ENCODE data around the gene STXBP5. TPM values are rescaled to one million over a fixed set of nuclear protein-coding genes. Genes with fewer than 3 reads are reported as not detected.

Gene STXBP5
- total and polyA plus RNA-seq, 4 donors: 1.9 to 8.9 (median 4.8) TPM

GRCh38 chr6:147180926-147181325, 23.3 kb upstream of the STXBP5 start (continued):
- TF ChIP-seq GABPA (IDR thresholded peaks at IDR 0.05 in 1 of 2, conservative IDR thresholded peaks at IDR 0.05 in 1 of 2): no peak
- TF ChIP-seq MAX (IDR thresholded peaks at IDR 0.05): no peak
- TF ChIP-seq FOXA2 (IDR thresholded peaks at IDR 0.05): no peak

- WGBS: 96% methylated on average over 1 of the region's 1 CpG
- Histone ChIP-seq H3K27me3 (ENCODE audit: control insufficient read depth in 4 of 4, insufficient read depth in 4 of 4, low read length in 3 of 4) (no peaks in the 10 kb centered on the region), H3K27ac (ENCODE audit: low read depth in 1 of 2, low read length in 2 of 2) (no peak overlapping the region), H3K9me3 (ENCODE audit: control insufficient read depth in 4 of 4, low read length in 3 of 4) (no peaks in the 10 kb centered on the region), H3K9ac (ENCODE audit: low read depth in 1 of 2, low read length in 2 of 2) (no peak overlapping the region), H3K4me1 (ENCODE audit: control insufficient read depth in 4 of 4, insufficient read depth in 4 of 4, low read length in 3 of 4) (no peaks in the 10 kb centered on the region), H3K4me3 (ENCODE audit: low read depth in 1 of 3, low read length in 3 of 3) (no peak overlapping the region), H3K36me3 (ENCODE audit: control insufficient read depth in 4 of 4, insufficient read depth in 3 of 4, low read depth in 1 of 4, low read length in 3 of 4) (no peaks in the 10 kb centered on the region)
- DNase-seq (ENCODE audit: low spot score): no peak
- no peak for TF ChIP-seq MAX (IDR thresholded peaks at IDR 0.05)
- no peak for TF ChIP-seq ATF3 (IDR thresholded peaks at IDR 0.05)
- no peak for TF ChIP-seq HNF4G (IDR thresholded peaks at IDR 0.05)
- TF ChIP-seq NR2F2 (IDR thresholded peaks at IDR 0.05): no peak
- TF ChIP-seq RXRA (IDR thresholded peaks at IDR 0.05): no peak
- no peak for TF ChIP-seq GABPA (IDR thresholded peaks at IDR 0.05 in 1 of 2, conservative IDR thresholded peaks at IDR 0.05 in 1 of 2)
- TF ChIP-seq FOXA1 (IDR thresholded peaks at IDR 0.05): no peak
- TF ChIP-seq JUND (IDR thresholded peaks at IDR 0.05): no peak
- no peak for TF ChIP-seq RAD21 (IDR thresholded peaks at IDR 0.05)
- no peak for TF ChIP-seq ZBTB33 (IDR thresholded peaks at IDR 0.05)
Measured at GRCh38 chr6:147184379-147184778, 19.8 kb upstream of the STXBP5 start.

- WGBS: 84% methylated on average over 3 of the region's 3 CpGs
- no peak overlapping the region for H3K27ac ChIP-seq (ENCODE audit: low read depth in 1 of 2, low read length in 2 of 2)
- no peaks in the 10 kb centered on the region for H3K36me3 ChIP-seq (ENCODE audit: control insufficient read depth in 4 of 4, insufficient read depth in 3 of 4, low read depth in 1 of 4, low read length in 3 of 4)
- TF ChIP-seq EGR1 (IDR thresholded peaks at IDR 0.05; ENCODE audit: low read depth in 2 of 2): no peak
- TF ChIP-seq ZBTB33 (IDR thresholded peaks at IDR 0.05): no peak
- TF ChIP-seq CTCF (IDR thresholded peaks at IDR 0.05; ENCODE audit: low read depth, low read length, missing input control): no peak
- TF ChIP-seq RXRA (IDR thresholded peaks at IDR 0.05): no peak
- TF ChIP-seq RAD21 (IDR thresholded peaks at IDR 0.05): no peak
- no peak for TF ChIP-seq TAF1 (conservative IDR thresholded peaks at IDR 0.05)
- TF ChIP-seq REST (IDR thresholded peaks at IDR 0.05): no peak
- no peak for TF ChIP-seq YY1 (IDR thresholded peaks at IDR 0.05)
- no peak for TF ChIP-seq GABPA (IDR thresholded peaks at IDR 0.05 in 1 of 2, conservative IDR thresholded peaks at IDR 0.05 in 1 of 2)
- no peaks in the 10 kb centered on the region for H3K9me3 ChIP-seq (ENCODE audit: control insufficient read depth in 4 of 4, low read length in 3 of 4)
- H3K9ac ChIP-seq (ENCODE audit: low read depth in 1 of 2, low read length in 2 of 2): no peak overlapping the region
- no peak for DNase-seq (ENCODE audit: low spot score)
- no peak overlapping the region for H3K4me3 ChIP-seq (ENCODE audit: low read depth in 1 of 3, low read length in 3 of 3)
- H3K4me1 ChIP-seq (ENCODE audit: control insufficient read depth in 4 of 4, insufficient read depth in 4 of 4, low read length in 3 of 4): peaks cover 0 to 1% (median 0%) of the 10 kb centered on the region in 4 donors
- H3K27me3 ChIP-seq (ENCODE audit: control insufficient read depth in 4 of 4, insufficient read depth in 4 of 4, low read length in 3 of 4): no peaks in the 10 kb centered on the region
Measured at GRCh38 chr6:147185216-147185615, 19.0 kb upstream of the STXBP5 start.

Measured in liver (tissue), 9 donors.